GM18502 (cell line): Measurements from ENCODE around the gene CEP170.
A peak's percentile ranks its signal among the peaks of the same experiment; 100 is the strongest.
"Not testable (repeated sequence)": the region's sequence is repeated elsewhere in the genome, so short reads cannot be mapped to it uniquely, and the experiment has no call there.

Source experiments
- ATAC-seq: cut with Tn5 transposase; IDR thresholded peaks from one replicate; pipeline ENCODE4 v1.9.1; 2021; ENCODE audit warnings: mild to moderate bottlenecking; ENCODE audit not compliant: unreplicated experiment, poor library complexity

The CEP170 gene

DNA sequence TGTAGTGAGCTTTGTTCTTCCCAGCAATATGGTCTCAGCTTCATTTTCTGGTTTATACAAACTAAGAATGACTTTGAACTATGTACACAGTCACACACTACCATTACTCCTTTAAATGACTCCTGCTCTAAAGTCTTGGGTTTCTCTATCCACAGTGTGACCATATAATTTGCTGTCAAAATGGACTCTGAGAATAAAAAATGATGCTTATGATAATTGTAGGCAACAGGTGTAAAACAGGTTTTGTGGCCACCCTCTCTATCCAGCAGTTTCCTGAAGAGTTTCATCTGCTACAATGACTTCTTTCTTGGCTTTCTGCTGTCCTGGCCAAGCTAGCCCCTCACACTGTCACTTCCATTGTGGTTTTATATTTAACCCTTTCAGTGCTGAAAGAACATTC, 71.4 kb downstream of the CEP170 start:
- not testable (repeated sequence) for ATAC-seq

DNA sequence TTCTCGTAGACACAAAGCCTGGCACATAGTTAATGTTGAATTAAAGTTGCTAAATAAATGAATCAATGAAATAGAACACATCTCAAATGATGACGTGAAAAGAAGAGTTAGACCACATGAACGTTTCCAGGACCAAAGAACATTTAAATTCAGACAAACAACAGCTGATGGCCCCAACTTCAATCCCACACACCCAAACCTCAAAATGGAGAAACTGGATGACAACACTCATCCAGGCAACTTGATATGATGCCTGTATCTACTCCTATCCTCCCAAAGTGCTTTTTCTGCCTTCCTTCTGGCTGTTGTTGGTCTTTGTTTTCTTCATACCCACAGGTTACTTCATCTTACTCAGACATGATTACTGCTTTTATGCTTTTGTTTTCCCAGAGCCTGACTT, 71.9 kb downstream of the CEP170 start:
- not testable (repeated sequence) for ATAC-seq

DNA sequence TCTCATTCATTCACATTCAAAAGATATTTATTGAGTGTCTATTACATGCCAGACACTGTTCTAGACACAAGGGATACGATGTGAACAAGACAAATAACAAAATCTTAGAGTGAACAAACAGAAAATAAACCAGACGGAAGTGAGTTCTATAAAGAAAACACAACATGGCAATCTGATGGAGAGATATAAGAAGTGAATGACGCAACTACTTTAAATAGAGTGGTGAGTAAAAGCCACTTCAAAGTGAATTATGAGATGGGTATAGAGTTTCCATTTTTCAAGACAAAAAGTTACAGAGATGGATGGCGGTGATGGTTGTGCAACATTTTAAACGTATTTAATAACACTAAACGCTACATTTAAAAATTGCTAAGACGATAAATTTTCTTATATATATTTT, 75.4 kb downstream of the CEP170 start:
- ATAC-seq, result no peak

- not testable (repeated sequence) for ATAC-seq
Observed at GRCh38 chr1:243177792-243178191, 77.3 kb downstream of the CEP170 start.

DNA sequence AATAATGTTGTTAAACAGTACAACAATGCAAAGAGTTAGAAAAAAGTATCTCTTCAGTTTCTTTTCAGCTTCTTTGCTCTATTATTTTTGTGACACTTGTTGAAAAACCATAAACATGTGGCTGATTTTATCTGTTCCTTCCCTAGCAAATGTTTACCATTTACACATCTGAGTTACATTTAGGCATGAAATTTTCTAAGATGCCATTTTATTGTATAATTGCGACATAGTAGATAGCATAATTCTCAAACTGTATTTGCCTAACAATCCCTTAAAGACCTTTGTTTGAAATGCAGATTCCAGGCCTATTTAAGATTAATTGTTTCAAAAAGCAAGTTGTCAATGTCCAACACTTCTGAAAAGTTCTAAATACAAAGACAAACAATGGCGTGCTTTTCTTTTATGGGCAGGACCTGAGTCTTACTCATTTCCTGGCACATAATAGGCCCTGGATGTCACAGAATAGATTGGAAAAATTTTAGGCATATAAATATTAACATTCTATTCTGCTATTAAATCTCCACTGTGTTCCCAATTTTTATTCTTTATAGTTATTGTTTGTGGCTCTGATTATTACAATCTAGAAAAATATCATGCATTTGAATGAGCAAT, 81.2 kb downstream of the CEP170 start:
- not testable (repeated sequence) for ATAC-seq

GRCh38 chr1:243164911-243165310, 90.2 kb downstream of the CEP170 start:
- not testable (repeated sequence) for ATAC-seq

GRCh38 chr1:243150906-243151305, 104.2 kb downstream of the CEP170 start:
- not testable (repeated sequence) for ATAC-seq

GRCh38 chr1:243149120-243149519, 106.0 kb downstream of the CEP170 start:
- not testable (repeated sequence) for ATAC-seq

DNA sequence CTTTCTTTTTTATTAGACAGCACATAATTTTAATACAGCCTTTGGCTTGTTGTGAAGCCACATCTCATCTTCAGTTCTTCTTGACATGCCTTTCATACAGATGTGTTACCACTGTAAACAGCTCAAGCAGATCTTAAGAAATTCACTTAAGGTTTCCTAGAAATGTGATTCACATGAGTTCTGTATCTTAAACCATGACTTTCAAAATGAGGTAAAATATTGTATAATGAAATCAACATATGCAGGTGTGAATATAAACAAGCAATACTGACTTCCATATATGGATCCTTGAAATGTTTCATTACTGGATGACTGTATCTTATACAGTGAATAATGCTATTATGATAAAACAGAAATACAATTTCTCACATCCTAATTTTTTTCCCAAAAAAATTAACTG, 107.7 kb downstream of the CEP170 start:
- not testable (repeated sequence) for ATAC-seq

DNA sequence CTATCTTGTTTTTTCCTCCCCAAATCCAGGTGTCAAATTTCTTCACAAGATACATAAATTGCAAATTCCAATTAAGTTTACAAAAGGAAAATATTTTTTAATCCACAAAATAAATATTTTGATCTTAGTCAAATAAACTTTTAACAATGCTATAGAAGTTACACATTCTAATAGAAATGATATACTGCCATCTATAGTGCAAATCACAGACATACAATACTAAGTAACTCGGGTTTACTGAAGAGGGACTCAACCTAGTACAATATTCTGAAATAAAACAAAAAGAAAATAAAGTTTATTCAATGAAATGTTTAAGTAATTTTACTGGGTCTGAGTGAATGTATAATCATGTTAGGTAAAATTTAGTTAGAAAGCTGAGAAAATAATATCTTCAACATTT, 114.6 kb downstream of the CEP170 start:
- not testable (repeated sequence) for ATAC-seq

GRCh38 chr1:243122876-243123409, 132.1 kb downstream of the CEP170 start:
- not testable (repeated sequence) for ATAC-seq

GRCh38 chr1:243121939-243122338, 133.1 kb downstream of the CEP170 start:
- ATAC-seq, result not testable (repeated sequence)

- ATAC-seq, result not testable (repeated sequence)
Observed at GRCh38 chr1:243118601-243119322, 136.3 kb downstream of the CEP170 start.

DNA sequence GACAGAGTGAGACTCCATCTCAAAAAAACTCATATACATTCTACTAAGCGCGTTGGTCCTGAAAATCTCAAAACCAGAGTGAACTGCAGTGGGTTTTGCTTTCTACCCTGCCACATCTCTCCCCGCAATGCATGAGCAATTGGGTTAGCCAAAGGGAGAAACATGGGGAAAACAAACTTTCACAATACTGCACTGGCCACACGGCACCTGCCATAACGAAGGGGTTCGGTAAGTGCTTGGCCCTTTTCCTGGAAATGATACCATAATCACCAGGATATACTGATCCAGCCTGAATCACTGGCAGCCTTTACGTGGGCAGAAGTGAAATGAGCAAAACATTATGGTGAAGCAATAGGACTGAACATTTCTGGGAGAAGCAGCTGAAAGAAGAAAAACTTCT, 138.9 kb downstream of the CEP170 start:
- ATAC-seq, result not testable (repeated sequence)

DNA sequence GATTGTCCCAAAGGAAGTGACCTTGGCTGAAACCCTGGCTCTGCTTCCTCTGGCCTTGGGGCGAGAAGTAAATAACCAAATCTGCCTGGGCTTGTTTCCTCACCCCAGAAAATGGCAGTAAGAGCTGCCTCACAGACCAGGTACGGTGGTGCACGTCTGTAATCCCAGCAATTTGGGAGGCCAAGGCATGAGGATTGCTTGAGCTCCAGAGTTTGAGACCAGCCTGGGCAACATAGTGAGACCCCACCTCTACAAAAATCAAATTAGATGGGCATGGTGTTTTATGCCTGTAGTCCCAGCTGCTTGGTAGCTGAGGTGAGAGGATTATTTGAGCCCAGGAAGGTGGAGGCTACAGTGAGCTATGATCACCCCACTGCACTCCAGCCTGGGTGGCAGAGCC, 140.3 kb downstream of the CEP170 start:
- not testable (repeated sequence) for ATAC-seq

GRCh38 chr1:243114059-243114713, 140.9 kb downstream of the CEP170 start:
- ATAC-seq, result peak; percentile 95

- ATAC-seq, result not testable (repeated sequence)
Observed at GRCh38 chr1:243107171-243107570, 147.9 kb downstream of the CEP170 start.

DNA sequence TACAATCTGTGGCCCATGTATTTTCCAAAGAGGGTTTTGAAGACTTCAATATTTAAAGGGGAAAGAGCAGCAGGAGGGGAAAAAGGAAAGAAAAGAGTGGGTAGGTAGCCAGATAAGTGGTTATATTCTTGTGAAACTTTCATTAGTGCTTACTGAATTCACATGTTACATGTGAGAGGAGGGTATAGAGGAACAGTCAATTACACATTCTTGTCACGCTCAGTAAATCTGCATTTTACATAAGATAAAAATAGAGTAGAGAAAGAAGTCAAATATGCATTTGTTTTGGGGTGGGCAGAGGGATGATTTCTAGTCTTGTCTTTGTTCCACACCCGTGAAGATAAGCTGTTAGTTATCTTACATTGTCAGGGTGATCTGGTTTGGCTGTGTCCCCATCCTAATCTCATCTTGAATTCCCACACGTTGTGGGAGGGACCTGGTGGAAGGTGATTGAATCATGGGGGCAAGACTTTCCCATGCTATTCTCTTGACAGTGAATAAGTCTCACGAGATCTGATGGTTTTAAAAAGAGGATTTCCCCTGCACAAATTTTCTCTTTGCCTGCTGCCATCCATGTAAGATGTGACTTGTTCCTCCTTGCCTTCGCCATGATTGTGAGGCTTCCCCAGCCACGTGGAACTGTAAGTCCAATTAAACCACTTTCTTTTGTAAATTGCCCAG, 149.3 kb downstream of the CEP170 start:
- ATAC-seq, result peak; percentile 55

DNA sequence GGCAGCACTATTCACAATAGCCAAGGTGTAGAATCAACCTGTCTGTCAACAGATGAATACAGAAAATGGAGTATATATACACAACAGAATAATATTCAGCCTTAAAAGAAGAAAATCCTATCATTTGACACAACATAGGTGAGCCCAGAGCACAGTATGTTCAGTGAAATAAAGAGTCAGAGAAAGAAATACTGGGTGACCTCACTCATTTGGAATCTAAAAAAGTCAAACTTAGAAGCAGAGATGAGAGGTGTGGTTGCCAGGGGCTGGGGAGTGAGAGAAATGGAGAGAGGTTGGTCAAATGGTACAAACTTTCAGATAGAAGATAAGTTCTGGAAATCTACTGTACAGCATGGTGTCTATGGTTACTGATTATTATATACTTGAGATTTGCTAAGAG, 150.0 kb downstream of the CEP170 start:
- ATAC-seq, result peak; percentile 49

DNA sequence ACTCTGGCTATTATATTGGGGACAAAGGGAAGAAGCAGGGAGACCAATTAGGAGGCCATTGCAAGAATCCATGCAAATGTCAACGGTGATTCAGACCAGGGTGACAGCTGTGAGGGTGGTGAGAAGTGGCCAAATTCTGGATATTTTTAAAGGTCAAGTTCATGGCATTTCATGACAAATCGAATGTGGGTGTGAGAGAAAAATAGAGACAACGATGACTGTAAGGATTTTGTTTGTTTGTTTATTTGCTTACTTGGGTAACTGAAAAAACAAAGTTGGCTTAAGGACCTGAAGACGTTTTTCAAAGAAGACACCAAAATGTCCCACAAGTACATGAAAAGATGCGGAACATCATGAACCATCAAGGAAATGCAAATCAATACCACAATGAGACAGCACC, 150.6 kb downstream of the CEP170 start:
- not testable (repeated sequence) for ATAC-seq
